ENCODE measurements around the gene SLC2A4RG. TPM values are rescaled to one million over a fixed set of nuclear protein-coding genes. Genes with fewer than 3 reads are reported as not detected.

The SLC2A4RG gene
- polyA plus RNA-seq, 1 of the 3 experiments (the other 2 are of a cell fraction) = 90.9 TPM

GRCh38 chr20:63787302-63787701, 47.7 kb downstream of the SLC2A4RG start:
- Histone ChIP-seq H4K20me1 (ENCODE audit: insufficient read depth) (no peaks in the 10 kb centered on the region), H3K27me3 (ENCODE audit: insufficient read depth) (no peaks in the 10 kb centered on the region), H3K27ac (ENCODE audit: low read depth in 2 of 2, low read length in 1 of 2) (no peak overlapping the region), H3K79me2 (ENCODE audit: insufficient read depth) (no peaks in the 10 kb centered on the region), H3K4me1 (ENCODE audit: control insufficient read depth in 1 of 2, insufficient read depth in 2 of 2, low read depth in 1 of 2, low read length in 1 of 2) (no peaks in the 10 kb centered on the region), H3K9ac (no peak overlapping the region), H2AFZ (ENCODE audit: low read depth) (no peak overlapping the region), H3K4me3 (ENCODE audit: low read depth in 2 of 2, low read length in 1 of 2) (no peak overlapping the region), H3K36me3 (replicated peaks in 1 of 2; ENCODE audit: control insufficient read depth in 1 of 2, insufficient read depth in 2 of 2, low read length in 1 of 2) (no peaks in the 10 kb centered on the region), H3K4me2 (no peak overlapping the region), H3K9me2 (no peaks in the 10 kb centered on the region), H3K9me3 (no peaks in the 10 kb centered on the region), H3F3A (replicated peaks; ENCODE audit: insufficient read depth) (no peaks in the 10 kb centered on the region)
- CTCF ChIA-PET = interaction anchor here (1.3 to 5.6 kb wide), 13 partner anchors 8 to 187 kb away, joined by 3 to 103 read pairs (median 7); partner anchors contain the start of gene TPD52L2
- TF ChIP-seq POLR2AphosphoS5 (IDR thresholded peaks at IDR 0.05; ENCODE audit: low read depth, low read length) = no peak
- no peak for TF ChIP-seq MXI1 (IDR thresholded peaks at IDR 0.05; ENCODE audit: low read depth, low read length)
- no peak for TF ChIP-seq CHD2 (IDR thresholded peaks at IDR 0.05; ENCODE audit: low read length, partially characterized antibody)
- no peak for TF ChIP-seq MEF2A (IDR thresholded peaks at IDR 0.05; ENCODE audit: borderline replicate concordance, low read depth)
- no peak for TF ChIP-seq TAF1 (IDR thresholded peaks at IDR 0.05; ENCODE audit: borderline replicate concordance, low read depth, low read length)
- no peak for TF ChIP-seq TCF12 (IDR thresholded peaks at IDR 0.05)
- TF ChIP-seq FOSL2 (IDR thresholded peaks at IDR 0.05; ENCODE audit: borderline replicate concordance, low read depth) = no peak
- TF ChIP-seq JUND (IDR thresholded peaks at IDR 0.05) = no peak
- TF ChIP-seq GATA2 (CRISPR knock-in tag; IDR thresholded peaks at IDR 0.05) = no peak
- no peak for TF ChIP-seq TEAD4 (IDR thresholded peaks at IDR 0.05; ENCODE audit: borderline replicate concordance, insufficient read depth)
- TF ChIP-seq EZH2phosphoT487 (IDR thresholded peaks at IDR 0.05; ENCODE audit: borderline replicate concordance, low read depth) = no peak
- no peak for TF ChIP-seq CTCF (IDR thresholded peaks at IDR 0.05)
- TF ChIP-seq RAD21 (IDR thresholded peaks at IDR 0.05; ENCODE audit: low read length) = no peak
- no peak for TF ChIP-seq SIN3A (IDR thresholded peaks at IDR 0.05; ENCODE audit: borderline replicate concordance, low read depth, low read length)
- 81% methylated on average over 10 of the region's 11 CpGs for WGBS (ENCODE audit: low lambda C conversion rate)
- no peak for DNase-seq
- POLR2A ChIA-PET = no interaction called here

GRCh38 chr20:63787749-63788148, 48.2 kb downstream of the SLC2A4RG start:
- no peaks in the 10 kb centered on the region for H3K36me3 ChIP-seq (replicated peaks in 1 of 2; ENCODE audit: control insufficient read depth in 1 of 2, insufficient read depth in 2 of 2, low read length in 1 of 2)
- no peak overlapping the region for H3K4me3 ChIP-seq (ENCODE audit: low read depth in 2 of 2, low read length in 1 of 2)
- H3K27ac ChIP-seq (ENCODE audit: low read depth in 2 of 2, low read length in 1 of 2) = no peak overlapping the region
- TF ChIP-seq EP300 (IDR thresholded peaks at IDR 0.05; ENCODE audit: borderline replicate concordance in 1 of 2, low read depth in 1 of 2, low read length in 1 of 2) = no peak
- TF ChIP-seq REST (IDR thresholded peaks at IDR 0.05; ENCODE audit: low read depth, low read length) = no peak
- no peak for TF ChIP-seq RFX5 (IDR thresholded peaks at IDR 0.05; ENCODE audit: low read length)
- TF ChIP-seq USF2 (IDR thresholded peaks at IDR 0.05; ENCODE audit: borderline replicate concordance, low read depth, low read length) = no peak
- TF ChIP-seq ELF1 (IDR thresholded peaks at IDR 0.05) = no peak
- no peak for TF ChIP-seq RAD21 (IDR thresholded peaks at IDR 0.05; ENCODE audit: low read length)
- H3K9me2 ChIP-seq = no peaks in the 10 kb centered on the region
- no peak overlapping the region for H3K4me2 ChIP-seq
- 85% methylated on average over 16 of the region's 16 CpGs for WGBS (ENCODE audit: low lambda C conversion rate)
- CTCF ChIA-PET = interaction anchor here (1.3 to 5.6 kb wide), 8 partner anchors 8 to 187 kb away, joined by 3 to 103 read pairs (median 8); partner anchors contain the start of gene TPD52L2
- no peaks in the 10 kb centered on the region for H3K9me3 ChIP-seq
- H2AFZ ChIP-seq (ENCODE audit: low read depth) = no peak overlapping the region
- H3K9ac ChIP-seq = no peak overlapping the region
- POLR2A ChIA-PET = no interaction called here
- no peaks in the 10 kb centered on the region for H3F3A ChIP-seq (replicated peaks; ENCODE audit: insufficient read depth)
- no peaks in the 10 kb centered on the region for H3K79me2 ChIP-seq (ENCODE audit: insufficient read depth)
- H3K27me3 ChIP-seq (ENCODE audit: insufficient read depth) = no peaks in the 10 kb centered on the region
- no peaks in the 10 kb centered on the region for H3K4me1 ChIP-seq (ENCODE audit: control insufficient read depth in 1 of 2, insufficient read depth in 2 of 2, low read depth in 1 of 2, low read length in 1 of 2)
- H4K20me1 ChIP-seq (ENCODE audit: insufficient read depth) = no peaks in the 10 kb centered on the region
- no peak for DNase-seq

Data from SK-N-SH (cell line).